Measurements from ENCODE around the gene UBE4B. TPM values are rescaled to one million over a fixed set of nuclear protein-coding genes. Genes with fewer than 3 reads are reported as not detected.
"Not testable (repeated sequence)": the region's sequence is repeated elsewhere in the genome, so short reads cannot be mapped to it uniquely, and the experiment has no call there.

UBE4B gene
- total and polyA plus RNA-seq, 9 of the 15 experiments (the other 6 are each of a cell fraction or from before 2014, with no cell fraction given): 11.7 to 73.7 (median 40.1) TPM

GRCh38 chr1:10028956-10029500, 3.7 kb upstream of the UBE4B start:
- H3K79me2 ChIP-seq (ENCODE audit: control insufficient read depth, insufficient read depth, low read length): peaks cover 12% of the 10 kb centered on the region
- CTCF ChIA-PET (ENCODE audit: low intra/inter-chr PET ratio); H3K9me1 ChIP-seq (ENCODE audit: control insufficient read depth, insufficient read depth, low read length); H3K4me1 ChIP-seq (replicated peaks in 1 of 2; ENCODE audit: control insufficient read depth in 2 of 2, insufficient read depth in 2 of 2, low read length in 2 of 2); DNase-seq (ENCODE audit: extremely low read depth in 1 of 4, low spot score in 3 of 4); in situ Hi-C loops (cut with MboI); H3K4me3 ChIP-seq; H3K36me3 ChIP-seq (ENCODE audit: control insufficient read depth, insufficient read depth, low read length); H3K27me3 ChIP-seq (ENCODE audit: control insufficient read depth in 2 of 2, insufficient read depth in 2 of 2, low read length in 2 of 2); H3K9me3 ChIP-seq (replicated peaks; ENCODE audit: control insufficient read depth, insufficient read depth, low read depth, low read length); H4K20me1 ChIP-seq (replicated peaks; ENCODE audit: control insufficient read depth, insufficient read depth, low read length); FAIRE-seq; H3K9ac ChIP-seq (ENCODE audit: insufficient read depth in 1 of 2, low read depth in 2 of 2, low read length in 2 of 2); POLR2A ChIA-PET; BruUV-seq (replicated peaks); H3K4me2 ChIP-seq (ENCODE audit: insufficient read depth, low read length); H3K27ac ChIP-seq (ENCODE audit: extremely low read depth, low read depth, low read length); intact Hi-C loops (cut with micrococcal nuclease); ATAC-seq: not testable (repeated sequence)
- H2AFZ ChIP-seq (ENCODE audit: low read depth, low read length): 0 out of 2 replicates have a peak overlapping the region, but pooled peaks have one; percentile 8
- WGBS (ENCODE audit: insufficient coverage, low coverage, missing lambda C conversion rate): 64% methylated on average over 14 of the region's 24 CpGs

GRCh38 chr1:10031461-10031860, 1.3 kb upstream of the UBE4B start:
- intact Hi-C loops (cut with micrococcal nuclease): loop anchor here (10.0 kb wide), 1 partner anchor 393 kb away; no protein-coding TSS in a partner anchor
- TF ChIP-seq ZNF3 (CRISPR knock-in tag; IDR thresholded peaks at IDR 0.05): no peak
- ChIA-PET CTCF (ENCODE audit: low intra/inter-chr PET ratio) (interaction anchor here (0.7 to 1.8 kb wide), 2 partner anchors 89 to 157 kb away, joined by 3 to 5 read pairs; no protein-coding TSS in a partner anchor), POLR2A (no interaction called here)
- DNase-seq (ENCODE audit: extremely low read depth in 1 of 4, low spot score in 3 of 4) (no peak), ATAC-seq (no peak), FAIRE-seq (no peak)
- Histone ChIP-seq H4K20me1 (replicated peaks; ENCODE audit: control insufficient read depth, insufficient read depth, low read length) (no peaks in the 10 kb centered on the region), H3K4me1 (replicated peaks in 1 of 2; ENCODE audit: control insufficient read depth in 2 of 2, insufficient read depth in 2 of 2, low read length in 2 of 2) (peaks cover 3 to 14% of the 10 kb centered on the region in 2 experiments; a peak in 2 of 5 replicates), H3K4me2 (ENCODE audit: insufficient read depth, low read length) (no peak overlapping the region), H3K9me1 (ENCODE audit: control insufficient read depth, insufficient read depth, low read length) (no peaks in the 10 kb centered on the region), H3K27me3 (ENCODE audit: control insufficient read depth in 2 of 2, insufficient read depth in 2 of 2, low read length in 2 of 2) (no peaks in the 10 kb centered on the region), H3K36me3 (ENCODE audit: control insufficient read depth, insufficient read depth, low read length) (peaks cover under 1% of the 10 kb centered on the region; the same call in 1 of the 3 replicates), H3K79me2 (ENCODE audit: control insufficient read depth, insufficient read depth, low read length) (peaks cover 35% of the 10 kb centered on the region), H3K27ac (ENCODE audit: extremely low read depth, low read depth, low read length) (no peak overlapping the region), H3K4me3 (no peak overlapping the region), H3K9me3 (replicated peaks; ENCODE audit: control insufficient read depth, insufficient read depth, low read depth, low read length) (no peaks in the 10 kb centered on the region), H3K9ac (ENCODE audit: insufficient read depth in 1 of 2, low read depth in 2 of 2, low read length in 2 of 2) (no peak overlapping the region), H2AFZ (ENCODE audit: low read depth, low read length) (no peak overlapping the region)
- BruUV-seq (replicated peaks): no TSS peak
- in situ Hi-C loops (cut with MboI): no loop called here
- WGBS (ENCODE audit: insufficient coverage, low coverage, missing lambda C conversion rate): 97% methylated on average over 3 of the region's 3 CpGs

Data from K562 (cell line).